OCI-LY1 (cell line): Measurements from ENCODE around the gene NPM3.

ENCODE experiments used
- EZH2 ChIP-seq: fragments of 200-600 bp; sonication (generic), shearing (Covaris generic); IDR thresholded peaks from 2 replicates; pipeline ENCODE4 v1.8.0; 2017; ENCODE audit warnings: borderline replicate concordance, mixed run types, mild to moderate bottlenecking, antibody characterized with exemption, low read length, moderate library complexity, mixed read lengths
- TF ChIP-seq, protein P1 (sequence below): fragments of 200-600 bp; sonication (generic), shearing (Covaris generic); IDR thresholded peaks from 2 replicates; pipeline ENCODE4 v1.5.1; 2017; ENCODE audit warnings: mild to moderate bottlenecking, antibody characterized with exemption, low read length, moderate library complexity, mixed read lengths

DNA sequence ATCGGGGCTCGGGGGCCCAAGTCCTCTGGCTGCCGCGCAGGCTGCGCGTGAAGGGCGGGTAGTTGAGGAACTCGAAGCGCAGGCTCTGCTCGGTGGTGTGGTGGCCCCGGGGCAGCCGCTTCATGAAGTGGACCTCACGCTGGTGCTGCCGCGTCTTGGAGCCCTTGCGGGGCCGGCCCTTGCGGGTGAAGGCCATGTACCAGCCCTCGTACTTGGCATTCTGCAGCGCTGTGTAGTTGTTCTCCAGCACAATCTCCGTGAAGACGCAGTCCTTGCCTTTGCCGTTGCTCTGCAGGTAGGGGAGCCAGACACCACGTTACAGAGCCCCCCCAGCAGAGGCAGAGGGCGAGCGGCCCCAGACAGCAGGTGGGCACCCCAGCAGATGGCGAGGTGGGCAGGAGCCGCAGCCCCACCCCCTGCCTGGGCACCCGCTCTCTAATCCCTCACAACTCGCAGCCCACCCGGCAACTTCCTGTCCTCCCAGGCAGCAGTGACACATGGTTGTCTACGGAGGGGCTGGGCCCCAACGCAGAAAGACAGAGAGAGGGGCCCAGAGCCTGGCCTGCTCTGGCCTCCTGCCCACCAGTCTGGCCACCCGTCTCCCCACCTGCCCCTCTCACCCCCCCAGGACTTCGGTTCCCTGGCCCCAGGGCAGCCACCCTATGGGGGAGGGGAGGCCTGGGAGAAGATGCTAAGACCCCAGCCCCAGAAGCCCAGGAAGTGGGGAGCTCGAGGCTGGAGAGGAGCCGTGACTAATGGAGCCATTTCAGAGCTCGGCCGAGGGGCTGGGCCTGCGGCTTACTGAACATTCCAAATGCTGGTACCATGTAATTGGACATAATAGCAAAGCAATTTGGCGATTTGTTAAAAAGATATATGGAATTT is 12.7 kb downstream of the NPM3 start:
- TF ChIP-seq EZH2, result no peak
- TF ChIP-seq, protein P1, sequence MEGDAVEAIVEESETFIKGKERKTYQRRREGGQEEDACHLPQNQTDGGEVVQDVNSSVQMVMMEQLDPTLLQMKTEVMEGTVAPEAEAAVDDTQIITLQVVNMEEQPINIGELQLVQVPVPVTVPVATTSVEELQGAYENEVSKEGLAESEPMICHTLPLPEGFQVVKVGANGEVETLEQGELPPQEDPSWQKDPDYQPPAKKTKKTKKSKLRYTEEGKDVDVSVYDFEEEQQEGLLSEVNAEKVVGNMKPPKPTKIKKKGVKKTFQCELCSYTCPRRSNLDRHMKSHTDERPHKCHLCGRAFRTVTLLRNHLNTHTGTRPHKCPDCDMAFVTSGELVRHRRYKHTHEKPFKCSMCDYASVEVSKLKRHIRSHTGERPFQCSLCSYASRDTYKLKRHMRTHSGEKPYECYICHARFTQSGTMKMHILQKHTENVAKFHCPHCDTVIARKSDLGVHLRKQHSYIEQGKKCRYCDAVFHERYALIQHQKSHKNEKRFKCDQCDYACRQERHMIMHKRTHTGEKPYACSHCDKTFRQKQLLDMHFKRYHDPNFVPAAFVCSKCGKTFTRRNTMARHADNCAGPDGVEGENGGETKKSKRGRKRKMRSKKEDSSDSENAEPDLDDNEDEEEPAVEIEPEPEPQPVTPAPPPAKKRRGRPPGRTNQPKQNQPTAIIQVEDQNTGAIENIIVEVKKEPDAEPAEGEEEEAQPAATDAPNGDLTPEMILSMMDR, result no peak
